HG03097 (cell line): Measurements from ENCODE around the gene ZBED2.

Experiments
- ATAC-seq: cut with Tn5 transposase; IDR thresholded peaks from one replicate; pipeline ENCODE4 v1.9.1; 2021; ENCODE audit not compliant: unreplicated experiment, low FRiP score

The ZBED2 gene

DNA sequence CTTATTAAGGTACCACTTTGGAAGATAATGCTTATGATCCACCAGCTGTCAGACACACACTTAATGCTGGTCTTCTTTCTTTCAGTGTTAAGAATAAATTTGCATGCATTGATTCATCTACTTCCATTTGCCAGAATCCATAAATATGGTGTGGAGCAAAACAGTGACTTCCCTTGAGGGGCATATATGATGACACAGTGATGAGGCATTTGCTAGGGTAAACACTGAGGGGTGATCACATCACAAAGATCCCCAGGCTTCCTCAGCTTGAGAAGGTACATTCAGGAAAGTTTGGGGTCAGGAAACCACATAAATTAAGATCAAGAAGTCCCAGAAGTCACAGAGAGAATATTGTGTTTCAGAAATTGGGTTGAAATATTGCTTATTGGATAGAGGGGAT lies 9.9 kb upstream of the ZBED2 start:
- no peak for ATAC-seq

DNA sequence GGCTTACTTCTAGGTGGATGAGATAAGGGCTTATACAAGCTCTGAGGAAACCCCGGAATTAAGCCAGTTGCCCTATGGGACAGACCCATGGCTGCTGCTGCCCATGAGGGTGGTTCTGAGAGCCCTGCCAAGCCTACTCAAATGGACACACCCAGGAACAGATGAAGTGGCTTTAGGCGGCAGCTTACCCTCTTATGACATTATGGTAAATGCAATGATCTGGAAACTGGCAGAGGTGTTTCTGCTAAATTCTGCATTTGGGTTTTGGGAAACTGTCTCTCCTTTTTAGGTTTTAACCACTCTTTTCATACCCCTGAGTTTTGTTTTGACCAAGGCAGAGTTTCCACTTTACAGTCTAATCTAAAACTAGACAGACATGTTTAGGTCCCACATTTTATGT lies 9.0 kb upstream of the ZBED2 start:
- no peak for ATAC-seq

DNA sequence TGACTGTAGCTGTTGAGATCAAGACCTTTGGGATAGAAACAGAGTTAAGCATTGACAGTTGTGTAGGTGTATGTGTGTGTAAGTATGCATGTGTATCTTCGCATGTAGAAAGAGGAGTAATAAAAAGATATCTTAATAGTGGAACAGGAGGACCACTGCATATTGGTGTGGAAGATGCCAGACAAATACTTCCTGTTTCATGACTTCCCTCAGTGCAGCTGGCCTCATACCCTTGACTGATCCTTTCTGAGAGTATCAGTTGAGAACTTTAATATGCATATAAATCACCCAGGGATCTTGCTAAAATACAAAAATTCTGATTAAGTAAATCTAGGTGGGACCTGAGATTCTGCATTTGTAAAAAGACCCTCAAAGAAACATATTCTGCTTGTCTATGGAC lies 8.5 kb upstream of the ZBED2 start:
- no peak for ATAC-seq

DNA sequence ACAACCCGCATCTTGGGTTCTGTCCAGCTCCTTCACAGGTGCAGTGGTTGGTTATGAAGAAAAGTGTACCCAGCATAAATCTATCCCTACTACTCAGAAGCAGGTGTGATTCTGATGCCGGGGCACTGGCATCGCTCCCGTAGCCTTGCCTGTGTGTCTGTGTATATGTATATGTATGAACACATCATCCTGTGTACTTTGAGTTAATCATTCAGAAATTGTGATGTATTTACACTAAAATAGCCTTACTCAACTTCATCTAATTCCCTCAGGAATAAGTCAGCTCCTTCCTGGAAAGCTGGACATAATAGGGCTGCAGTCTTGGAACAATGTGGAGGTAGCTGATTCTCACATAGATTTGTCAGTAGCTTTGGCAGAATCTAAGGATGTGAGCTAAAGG lies 6.7 kb upstream of the ZBED2 start:
- ATAC-seq: no peak

DNA sequence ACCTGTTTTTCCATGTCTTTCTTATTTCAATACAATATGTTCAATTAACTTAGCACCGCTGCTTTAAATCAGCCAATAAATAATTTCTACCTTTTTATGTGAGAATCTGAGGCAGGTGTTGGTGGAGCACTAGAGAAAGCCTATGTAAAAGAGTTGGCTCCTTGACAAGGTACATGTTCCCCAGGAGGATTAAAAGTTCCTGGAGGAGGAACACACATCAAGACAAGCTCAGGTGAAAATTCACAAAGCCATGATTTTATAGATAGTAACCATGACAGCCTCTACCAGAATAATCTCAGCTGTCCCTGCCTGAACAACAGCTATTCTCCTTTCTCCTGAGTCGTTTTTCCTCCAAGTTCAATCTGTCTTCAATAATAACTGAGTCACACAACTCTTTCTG lies 3.4 kb upstream of the ZBED2 start:
- no peak for ATAC-seq

DNA sequence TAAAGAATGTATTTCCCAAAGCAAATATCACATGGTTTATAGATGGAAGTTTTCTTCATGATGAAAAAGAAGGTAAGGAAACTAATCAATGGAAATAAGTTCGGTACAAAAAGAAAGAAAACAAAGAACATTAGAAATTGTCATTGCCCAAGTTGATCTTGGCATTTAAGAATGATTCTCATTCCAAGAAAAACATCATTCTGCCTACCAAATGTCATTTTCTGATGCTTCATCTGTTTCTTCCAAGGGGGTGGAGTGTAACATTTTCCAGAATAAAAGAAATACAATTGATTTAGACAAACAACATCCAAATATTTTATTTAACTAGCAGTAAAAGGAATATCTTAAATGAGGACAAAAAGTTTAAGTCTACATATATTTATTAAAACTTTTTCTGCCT lies 3.0 kb upstream of the ZBED2 start:
- no peak for ATAC-seq

DNA sequence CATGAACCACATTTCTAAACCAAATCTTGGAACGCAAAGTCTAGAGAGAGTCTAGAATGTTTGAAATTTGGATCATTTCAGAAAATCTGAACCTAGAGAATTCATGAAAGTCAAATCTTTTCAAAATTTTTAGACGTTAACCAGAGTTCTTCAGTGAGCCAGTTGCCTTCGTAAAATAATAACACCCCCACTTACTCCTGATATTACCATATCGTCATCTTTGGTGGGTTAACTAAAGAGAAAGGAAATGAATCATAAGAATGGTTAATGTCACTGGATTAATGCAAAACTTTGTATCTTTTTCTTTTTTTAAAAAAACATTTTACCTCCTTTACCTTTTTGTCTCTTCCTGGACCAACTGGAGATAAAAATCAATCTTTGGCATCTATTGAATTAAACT lies 1.2 kb upstream of the ZBED2 start:
- ATAC-seq: no peak

DNA sequence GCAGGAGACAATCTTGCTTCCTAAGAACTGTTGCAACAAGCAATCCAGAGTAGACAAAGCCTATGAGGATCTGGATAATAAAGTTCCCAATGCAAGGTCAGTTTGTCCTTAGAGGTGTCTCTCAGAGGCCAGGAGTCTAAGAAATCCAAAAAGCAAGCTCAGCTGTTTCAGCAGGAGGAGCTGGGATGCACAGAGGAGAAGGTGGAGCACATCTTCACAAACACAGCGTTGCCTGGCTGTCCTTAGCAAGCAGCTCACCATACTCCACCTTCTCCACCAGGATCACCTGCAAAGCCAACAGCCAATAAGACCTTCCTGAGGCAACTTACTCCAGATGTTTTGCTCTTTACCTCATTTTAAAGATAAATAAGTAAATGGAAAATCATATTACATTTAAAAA lies 365 bp downstream of the ZBED2 start:
- ATAC-seq: no peak

DNA sequence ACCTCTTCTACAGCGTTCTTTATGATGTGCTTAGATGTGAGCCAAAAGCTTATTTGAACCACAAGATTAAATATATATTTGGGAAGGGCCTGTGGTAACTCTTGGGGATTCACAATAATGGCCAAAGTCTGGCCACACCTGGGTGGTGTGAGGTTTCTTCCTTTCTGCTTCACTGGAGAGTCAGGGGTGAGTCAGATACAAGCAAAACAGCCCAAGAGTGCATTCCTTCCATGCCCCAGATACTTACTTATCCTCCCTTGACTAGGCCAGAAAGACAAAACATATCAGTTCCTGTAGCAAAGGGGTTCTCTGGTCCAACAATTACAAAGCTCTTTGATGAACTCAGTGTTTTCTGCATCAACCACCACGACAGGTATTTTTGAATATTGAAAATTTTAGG lies 941 bp downstream of the ZBED2 start:
- ATAC-seq: peak; percentile 68

DNA sequence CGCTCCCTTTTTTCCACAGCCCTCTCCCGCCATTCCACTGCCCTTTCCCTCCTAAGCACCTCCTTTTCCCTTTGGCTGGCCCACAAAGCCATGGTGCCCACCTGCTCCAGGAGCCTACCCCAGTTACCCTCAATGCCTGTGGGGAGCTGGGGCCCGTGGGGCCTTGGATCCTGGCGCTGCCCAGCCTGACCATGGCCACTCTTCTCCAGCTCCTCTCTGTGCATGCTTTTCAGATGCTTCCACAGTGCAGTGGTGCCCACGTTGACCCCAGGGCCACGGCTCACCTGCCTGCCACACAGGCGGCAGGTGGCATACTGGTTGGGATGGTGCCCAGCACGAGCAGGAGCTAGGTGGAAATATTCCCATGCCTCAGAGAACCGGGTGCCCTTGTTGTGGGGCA lies 1.5 kb downstream of the ZBED2 start:
- no peak for ATAC-seq

DNA sequence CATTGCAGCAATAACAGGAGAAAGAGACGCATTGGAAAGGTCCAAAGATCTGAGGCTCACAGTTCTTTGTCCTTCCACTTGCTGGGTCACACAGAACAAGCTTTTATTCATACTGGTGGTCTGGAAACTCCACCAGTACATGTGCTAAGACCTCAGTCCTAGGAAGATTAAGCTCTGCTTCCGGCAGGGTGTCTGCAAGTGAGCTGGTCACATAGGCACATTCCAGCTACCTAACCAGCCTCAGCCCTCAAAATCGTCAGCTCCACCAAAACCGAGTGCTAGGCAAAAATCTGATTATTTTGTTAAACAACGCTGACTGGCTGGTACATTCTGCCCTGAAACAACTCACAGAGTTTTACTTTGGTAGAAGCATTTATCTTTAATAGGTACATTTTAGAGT lies 2.2 kb downstream of the ZBED2 start:
- ATAC-seq: no peak

DNA sequence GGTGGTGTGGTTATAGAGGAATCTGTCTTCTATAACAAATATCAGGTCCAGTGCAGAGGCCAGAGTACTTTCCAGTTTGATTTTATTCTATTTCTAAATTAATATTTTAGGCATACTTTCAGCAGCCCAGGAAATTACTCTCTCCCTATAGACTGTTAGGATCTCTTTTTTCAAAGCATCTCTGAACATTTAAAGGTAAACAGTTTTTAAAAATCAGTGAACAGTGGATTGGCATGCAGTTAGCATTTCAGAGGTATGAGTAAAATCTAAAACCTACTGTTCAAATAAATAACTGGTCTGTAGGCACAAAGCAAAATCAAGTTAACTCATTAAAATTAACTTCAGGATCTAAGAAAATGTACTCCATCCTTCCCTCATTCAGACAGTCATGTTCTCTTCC lies 3.0 kb downstream of the ZBED2 start:
- no peak for ATAC-seq

DNA sequence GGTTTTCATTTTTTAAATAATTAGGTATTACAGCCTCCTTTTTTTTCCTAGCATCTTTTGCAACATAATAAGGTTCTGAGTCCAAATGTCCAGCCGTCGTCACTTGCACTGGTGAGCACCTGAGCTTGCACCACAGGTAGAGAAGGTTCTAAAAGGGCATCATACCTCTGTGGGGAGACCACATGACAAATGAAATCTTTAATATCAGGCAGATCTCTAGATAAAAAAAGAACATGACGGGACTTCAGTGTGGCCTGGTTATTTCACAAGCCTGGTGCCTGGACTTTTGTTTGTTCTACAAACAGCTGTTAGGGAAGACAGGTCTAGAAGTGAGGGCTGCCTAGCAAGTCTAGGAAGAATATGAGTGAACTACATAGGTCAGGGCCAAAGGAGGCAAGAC lies 3.6 kb downstream of the ZBED2 start:
- no peak for ATAC-seq

DNA sequence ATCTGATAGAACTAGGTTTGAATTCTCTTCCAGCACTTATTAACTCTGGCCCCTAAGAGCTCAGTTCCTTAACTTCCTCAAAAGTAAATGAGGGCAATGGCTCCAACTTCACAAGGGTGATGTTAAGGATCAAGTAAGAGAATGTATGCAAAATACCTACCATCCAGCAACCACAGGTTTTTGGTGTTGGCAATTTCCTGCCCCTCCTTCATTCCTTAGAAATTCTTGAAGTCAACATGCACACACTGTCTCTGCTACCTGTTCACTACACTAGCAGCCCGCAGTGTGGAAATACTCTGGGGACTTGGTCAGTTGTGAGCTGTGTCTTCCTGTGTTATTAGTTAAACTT lies 5.0 kb downstream of the ZBED2 start:
- no peak for ATAC-seq

DNA sequence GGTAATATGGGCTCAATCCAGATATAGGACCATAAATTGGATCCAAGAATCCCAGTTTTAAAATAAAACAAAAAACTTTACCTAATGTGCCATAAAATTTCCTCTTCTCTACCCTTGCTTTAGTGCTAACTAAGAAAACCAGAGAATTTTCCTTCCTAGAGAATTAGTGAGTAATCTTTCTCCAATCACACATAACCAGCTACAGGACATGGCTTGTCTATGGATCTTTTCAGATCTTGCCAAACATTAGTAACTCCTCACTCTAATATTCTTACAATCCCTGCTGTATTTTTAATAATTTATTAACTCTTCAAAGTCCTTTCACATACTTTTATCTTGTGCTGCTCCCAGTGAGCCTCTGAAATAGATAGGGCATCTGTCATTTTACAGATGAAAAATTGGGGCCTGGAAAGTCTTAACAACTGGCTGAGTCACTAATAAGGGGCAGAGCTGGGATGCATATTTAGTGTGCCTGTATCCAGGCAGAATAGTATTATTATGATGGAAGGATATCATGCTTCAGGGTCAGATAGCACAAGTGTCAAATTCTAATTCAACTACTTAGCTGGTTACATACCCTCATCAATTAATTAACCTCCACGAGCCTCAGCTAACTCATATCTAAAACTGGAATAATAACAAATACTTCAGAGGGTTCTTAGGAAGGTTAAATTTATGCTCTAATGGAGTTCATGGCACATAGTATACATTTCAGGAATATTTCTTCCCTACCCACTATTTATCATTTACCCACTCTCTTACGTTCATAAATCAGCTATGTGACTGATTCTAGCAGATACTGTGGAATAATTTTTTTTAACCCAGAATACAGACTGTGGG lies 5.6 kb downstream of the ZBED2 start:
- no peak for ATAC-seq

DNA sequence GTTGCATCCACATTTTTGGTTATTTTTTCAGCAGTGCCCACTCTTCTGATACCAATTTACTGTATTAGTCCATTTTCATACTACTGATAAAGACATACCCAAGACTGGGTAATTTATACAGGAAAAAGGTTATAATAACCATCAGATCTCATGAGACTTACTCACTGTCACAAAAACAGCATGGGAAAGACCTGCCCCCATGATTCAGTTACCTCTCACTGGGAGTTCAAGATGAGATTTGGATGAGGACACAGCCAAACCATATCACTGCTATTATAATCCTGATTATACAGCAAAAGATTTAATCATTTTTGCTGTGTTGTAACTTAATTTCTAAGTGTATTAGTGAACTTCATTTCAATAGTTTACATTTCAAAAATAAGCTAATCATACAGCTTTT lies 6.6 kb downstream of the ZBED2 start:
- no peak for ATAC-seq

DNA sequence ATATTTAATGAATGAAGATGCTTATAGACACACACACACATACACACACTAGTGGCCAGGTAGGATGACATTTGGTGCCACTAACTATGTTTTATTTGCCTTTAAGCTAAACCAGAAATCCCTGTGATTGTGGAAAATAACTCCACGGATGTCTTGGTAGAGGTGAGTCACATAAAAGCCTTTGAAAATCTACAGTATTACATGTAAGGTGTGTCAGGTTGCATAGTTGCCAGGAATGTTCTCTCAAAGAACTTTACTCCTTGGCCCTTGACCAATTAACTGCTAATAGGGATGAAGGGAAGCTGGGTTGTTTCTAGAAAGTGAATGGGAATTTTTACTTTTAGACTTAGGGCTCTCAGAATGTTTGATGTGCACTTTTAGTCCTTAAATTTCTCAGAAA lies 9.9 kb downstream of the ZBED2 start:
- no peak for ATAC-seq

DNA sequence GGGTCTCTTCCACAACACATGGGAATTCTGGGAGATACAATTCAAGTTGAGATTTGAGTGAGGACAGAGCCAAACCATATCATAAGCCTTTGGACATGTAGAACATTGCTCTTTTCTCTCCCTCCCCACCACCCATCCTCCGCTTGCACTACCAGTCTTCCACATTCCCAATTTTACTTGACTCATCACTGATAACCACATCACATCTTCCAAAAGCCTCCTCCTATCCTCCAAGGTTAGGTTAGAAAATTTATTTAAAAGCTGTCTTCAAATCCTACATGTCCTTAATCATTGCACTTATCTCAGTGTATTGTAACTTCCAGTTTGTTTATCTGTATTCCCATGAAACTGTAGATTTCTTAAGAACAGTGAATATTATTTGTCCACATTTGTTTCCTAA lies 10.4 kb downstream of the ZBED2 start:
- ATAC-seq: no peak

DNA sequence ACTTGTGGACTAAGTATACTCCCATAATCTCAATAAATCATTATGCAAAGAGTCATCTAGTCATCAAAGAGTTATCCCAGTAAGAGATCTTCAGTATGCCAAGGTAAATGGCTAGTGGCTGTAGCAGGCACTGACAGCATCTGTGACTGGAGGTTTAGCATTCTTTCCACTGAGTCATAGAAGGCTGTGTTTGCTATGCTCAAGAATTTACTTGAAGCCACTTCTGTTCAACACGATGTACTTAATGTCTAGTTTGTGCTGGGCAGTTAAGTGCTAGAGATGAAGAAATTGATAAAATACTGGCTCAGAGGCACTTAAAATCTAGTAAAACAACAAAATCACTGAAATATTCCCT lies 13.0 kb downstream of the ZBED2 start:
- no peak for ATAC-seq

DNA sequence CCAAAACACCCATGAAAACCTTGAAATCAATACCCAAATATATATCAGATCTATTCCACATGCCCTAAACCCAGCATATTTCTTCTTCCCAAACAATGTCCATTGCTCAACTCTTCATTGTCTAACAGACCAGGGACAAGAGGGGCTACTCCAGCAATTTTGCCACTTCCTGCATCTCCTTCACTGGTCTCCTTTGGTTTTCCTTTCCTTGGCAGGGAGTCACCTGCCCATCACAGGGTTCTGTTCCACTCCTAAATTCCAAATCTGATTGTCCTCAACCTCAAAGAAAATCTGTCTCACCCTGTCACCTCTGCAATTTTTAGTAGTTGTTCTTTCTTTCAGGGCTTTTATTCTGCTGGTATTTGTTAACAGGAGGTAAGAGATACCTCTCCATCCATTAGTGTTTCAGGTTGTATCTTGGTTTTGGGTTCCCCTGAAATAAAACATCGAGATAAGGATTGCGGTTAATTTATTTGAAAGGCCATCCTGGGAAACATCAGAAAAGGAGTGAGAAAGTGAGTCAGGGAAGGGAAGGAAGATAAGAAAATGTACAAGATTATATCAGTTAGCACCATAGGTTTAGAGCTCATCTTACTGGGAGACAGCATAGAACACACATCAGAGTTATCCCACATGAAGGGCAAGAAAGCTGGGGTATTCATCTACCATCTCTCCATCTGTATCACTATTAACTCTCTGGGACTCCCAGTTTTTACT lies 13.6 kb downstream of the ZBED2 start:
- no peak for ATAC-seq

DNA sequence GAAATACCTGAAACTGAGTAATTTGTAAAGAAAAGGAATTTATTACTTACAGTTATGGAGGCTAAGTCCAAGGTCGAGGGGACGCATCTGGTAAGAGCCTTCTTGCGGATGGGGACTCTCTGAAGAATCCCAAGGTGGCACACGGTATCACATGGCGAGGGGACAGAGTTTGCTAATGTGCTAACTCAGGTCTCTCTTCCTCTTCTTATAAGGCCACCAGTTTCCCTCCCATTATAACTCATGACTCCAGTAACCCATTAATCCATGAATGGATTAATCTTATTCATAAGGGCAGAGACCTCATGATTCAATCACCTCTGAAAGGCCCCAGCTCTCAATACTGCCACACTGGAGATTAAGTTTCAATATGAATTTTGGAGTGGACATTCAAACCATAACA lies 15.7 kb downstream of the ZBED2 start:
- ATAC-seq: no peak

DNA sequence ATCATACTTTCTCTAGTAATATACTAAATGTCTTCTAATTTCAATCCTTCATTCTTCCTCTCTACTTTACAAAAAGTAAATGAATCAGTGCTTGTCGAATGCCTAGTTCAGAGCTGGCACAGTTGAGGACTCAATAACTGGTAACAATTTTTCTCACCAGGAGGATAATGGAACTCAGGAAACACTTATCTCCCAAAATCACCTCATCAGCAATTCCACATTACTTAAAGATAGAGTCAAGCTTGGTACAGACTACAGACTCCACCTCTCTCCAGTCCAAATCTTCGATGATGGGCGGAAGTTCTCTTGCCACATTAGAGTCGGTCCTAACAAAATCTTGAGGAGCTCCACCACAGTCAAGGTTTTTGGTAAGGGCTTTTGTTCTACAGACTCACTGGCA lies 16.3 kb downstream of the ZBED2 start:
- no peak for ATAC-seq
